SK-N-SH (cell line): Measurements from ENCODE around the gene ZNF319. TPM values are rescaled to one million over a fixed set of nuclear protein-coding genes. Genes with fewer than 3 reads are reported as not detected.

ENCODE experiments used
- CTCF ChIA-PET: fragments of 300-600, 350-600 bp; formaldehyde crosslinking; extraction: SDS; loops from one replicate; lab custom pipeline; 2021; lab: Yijun Ruan, JAX
- POLR2A ChIA-PET: fragments of 350-600 bp; sonication (Branson Sonifier 250); formaldehyde crosslinking; extraction: SDS; loops from one replicate; lab custom pipeline; 2020; ENCODE audit warnings: antibody characterized with exemption, inconsistent platforms; lab: Yijun Ruan, JAX
- DNase-seq: peaks from one replicate; pipeline ENCODE4 v3.0.0; 2012
- H2AFZ ChIP-seq: fragments of 200-600 bp; sonication (generic); 2 replicates; pipeline ENCODE4 v1.8.1; 2016; ENCODE audit warnings: antibody characterized with exemption, mild to moderate bottlenecking, low read depth
- H3F3A ChIP-seq: fragments of 200-600 bp; sonication (generic); replicated peaks from 2 replicates; pipeline ENCODE3; 2016; ENCODE audit warnings: antibody characterized with exemption, mild to moderate bottlenecking; ENCODE audit not compliant: insufficient read depth
- H3K27ac ChIP-seq, 2 experiments: fragments of 200-500 bp in 1 of 2; fragments of 200-600 bp in 1 of 2; sonication (Bioruptor generic) in 1 of 2; sonication (generic), shearing (Covaris generic) in 1 of 2; 2 replicates each; pipeline versions ENCODE4 v1.5.1 to v1.6.1; 2014 to 2016; ENCODE audit warnings: low read depth in 2 of 2, inconsistent platforms in 1 of 2, low read length in 1 of 2, mild to moderate bottlenecking in 1 of 2, mixed read lengths in 1 of 2
- H3K27me3 ChIP-seq: fragments of 200-600 bp; sonication (generic), shearing (Covaris generic); 2 replicates; pipeline ENCODE4 v1.6.1; 2016; ENCODE audit warnings: mixed run types; ENCODE audit not compliant: insufficient read depth
- H3K36me3 ChIP-seq, 2 experiments: fragments of 200-500 bp in 1 of 2; fragments of 200-600 bp in 1 of 2; sonication (Bioruptor generic) in 1 of 2; sonication (generic) in 1 of 2; replicated peaks in 1 of 2; 2 replicates each; pipeline versions ENCODE3 to v1.5.1; 2014 to 2016; ENCODE audit warnings: low read length in 1 of 2, mild to moderate bottlenecking in 1 of 2; ENCODE audit not compliant: insufficient read depth in 2 of 2, control insufficient read depth in 1 of 2
- H3K4me1 ChIP-seq, 2 experiments: fragments of 200-500 bp in 1 of 2; fragments of 200-600 bp in 1 of 2; sonication (Bioruptor generic) in 1 of 2; sonication (generic), shearing (Covaris generic) in 1 of 2; 2 replicates each; pipeline versions ENCODE4 v1.5.1 to v1.6.1; 2014 to 2016; ENCODE audit warnings: low read depth in 1 of 2, low read length in 1 of 2, mixed run types in 1 of 2; ENCODE audit not compliant: insufficient read depth in 2 of 2, control insufficient read depth in 1 of 2
- H3K4me2 ChIP-seq: fragments of 200-600 bp; sonication (generic), shearing (Covaris generic); 2 replicates; pipeline ENCODE4 v1.6.1; 2017; ENCODE audit warnings: mixed run types
- H3K4me3 ChIP-seq, 2 experiments: fragments of 200-500 bp in 1 of 2; fragments of 200-600 bp in 1 of 2; sonication (Bioruptor generic) in 1 of 2; sonication (generic), shearing (Covaris generic) in 1 of 2; 2 replicates each; pipeline versions ENCODE4 v1.5.1 to v1.8.1; 2014 to 2016; ENCODE audit warnings: low read depth in 2 of 2, inconsistent platforms in 1 of 2, low read length in 1 of 2, mild to moderate bottlenecking in 1 of 2, mixed read lengths in 1 of 2, moderate library complexity in 1 of 2
- H3K79me2 ChIP-seq: fragments of 200-600 bp; sonication (generic); 2 replicates; pipeline ENCODE4 v1.8.1; 2017; ENCODE audit warnings: mild to moderate bottlenecking; ENCODE audit not compliant: insufficient read depth
- H3K9ac ChIP-seq: fragments of 200-600 bp; sonication (generic); 2 replicates; pipeline ENCODE4 v1.6.1; 2017; ENCODE audit warnings: mixed run types
- H3K9me2 ChIP-seq: fragments of 200-600 bp; sonication (generic); 2 replicates; pipeline ENCODE4 v1.6.1; 2017; ENCODE audit warnings: mixed run types
- H3K9me3 ChIP-seq: fragments of 200-600 bp; sonication (generic); 2 replicates; pipeline ENCODE4 v1.6.1; 2017; ENCODE audit warnings: mixed run types, mild to moderate bottlenecking, moderate library complexity
- H4K20me1 ChIP-seq: fragments of 200-600 bp; sonication (generic); 2 replicates; pipeline ENCODE4 v1.6.1; 2017; ENCODE audit warnings: mild to moderate bottlenecking, mixed run types; ENCODE audit not compliant: insufficient read depth
- GABPA ChIP-seq: IDR thresholded peaks from 2 replicates; pipeline ENCODE4 v1.4.0; 2012; ENCODE audit warnings: low read depth, mild to moderate bottlenecking
- GATA2 ChIP-seq: sonication (generic); formaldehyde crosslinking; IDR thresholded peaks from 2 replicates; pipeline ENCODE4 v1.5.0; 2020; ENCODE audit warnings: mild to moderate bottlenecking, missing genetic modification reagents
- JUND ChIP-seq: IDR thresholded peaks from 2 replicates; pipeline ENCODE4 v1.4.0; 2012
- MEF2A ChIP-seq: IDR thresholded peaks from 2 replicates; pipeline ENCODE4 v1.4.0; 2012; ENCODE audit warnings: low read depth, borderline replicate concordance
- NFIC ChIP-seq: IDR thresholded peaks from 2 replicates; pipeline ENCODE4 v1.4.0; 2012; ENCODE audit warnings: borderline replicate concordance
- POLR2AphosphoS5 ChIP-seq: IDR thresholded peaks from 2 replicates; pipeline ENCODE4 v1.6.1; 2012; ENCODE audit warnings: low read depth, low read length
- RCOR1 ChIP-seq: fragments of 150-350 bp; IDR thresholded peaks from 2 replicates; pipeline ENCODE4 v1.6.1; 2017; ENCODE audit warnings: antibody characterized with exemption, low read length
- RXRA ChIP-seq: IDR thresholded peaks from 2 replicates; pipeline ENCODE4 v1.4.0; 2012; ENCODE audit warnings: low read depth, mild to moderate bottlenecking, borderline replicate concordance
- SMC3 ChIP-seq: IDR thresholded peaks from 2 replicates; pipeline ENCODE4 v1.6.1; 2012; ENCODE audit warnings: low read depth, low read length, improper control_type of control experiment
- TCF12 ChIP-seq: IDR thresholded peaks from 2 replicates; pipeline ENCODE4 v1.4.0; 2012
- USF2 ChIP-seq: fragments of 150-350 bp; IDR thresholded peaks from 2 replicates; pipeline ENCODE4 v1.6.1; 2017; ENCODE audit warnings: antibody characterized with exemption, low read length, low read depth, borderline replicate concordance
- YY1 ChIP-seq: IDR thresholded peaks from 2 replicates; pipeline ENCODE4 v1.4.0; 2012; ENCODE audit warnings: low read depth, mild to moderate bottlenecking
- WGBS: methylation state at CpG from one replicate; pipeline ENCODE4 v1.1.6; 2017; ENCODE audit warnings: low lambda C conversion rate; 5-methylcytosine and 5-hydroxymethylcytosine counted together
- polyA plus RNA-seq, 3 experiments: library from polyadenylated mRNA; depleted of rRNA; stranded (reverse); fragments of >200 nt; gene quantifications; 2 replicates each; pipeline ENCODE4 v1.2.3, GENCODE V29; 2012
- TF ChIP-seq, protein P1 (sequence below): fragments of 150-350 bp; IDR thresholded peaks from 2 replicates; pipeline ENCODE4 v1.6.1; 2016; ENCODE audit warnings: mild to moderate bottlenecking, low read depth, low read length
- TF ChIP-seq, protein P2 (sequence below): IDR thresholded peaks from 2 replicates; pipeline ENCODE4 v1.6.1; 2012; ENCODE audit warnings: mild to moderate bottlenecking, low read depth, low read length, moderate library complexity
- TF ChIP-seq, protein P3 (sequence below): IDR thresholded peaks from 2 replicates; pipeline ENCODE4; 2012

ZNF319 gene
- polyA plus RNA-seq, 1 of the 3 experiments (the other 2 are of a cell fraction) = 7.6 TPM

- H4K20me1 ChIP-seq = no peaks in the 10 kb centered on the region
- no peak overlapping the region for H3K4me3 ChIP-seq
- WGBS = 75% methylated on average over 8 of the region's 9 CpGs
- no peak for DNase-seq
- ChIA-PET CTCF (interaction anchor here (1.0 kb wide), 1 partner anchor 47 kb away, joined by 3 read pairs; no protein-coding TSS in a partner anchor), POLR2A (no interaction called here)
- no peaks in the 10 kb centered on the region for H3K27me3 ChIP-seq
- TF ChIP-seq GABPA = no peak
- no peaks in the 10 kb centered on the region for H3F3A ChIP-seq
- H3K4me1 ChIP-seq = no peaks in the 10 kb centered on the region; a peak in 1 of 4 replicates
- no peak overlapping the region for H3K9ac ChIP-seq
- H3K9me2 ChIP-seq = no peaks in the 10 kb centered on the region
- H3K4me2 ChIP-seq = no peak overlapping the region
- H2AFZ ChIP-seq = no peak overlapping the region
- H3K36me3 ChIP-seq = no peaks in the 10 kb centered on the region
- no peaks in the 10 kb centered on the region for H3K79me2 ChIP-seq
- H3K27ac ChIP-seq = no peak overlapping the region
- H3K9me3 ChIP-seq = no peaks in the 10 kb centered on the region
These were observed 47.6 kb downstream of the ZNF319 start for GRCh38 chr16:57952909-57953308.

- peaks cover 0 to 5% of the 10 kb centered on the region in 2 experiments; a peak in 1 of 4 replicates for H3K4me1 ChIP-seq
- H3K9me2 ChIP-seq = no peaks in the 10 kb centered on the region
- H3K4me3 ChIP-seq = no peak overlapping the region
- no peaks in the 10 kb centered on the region for H3K27me3 ChIP-seq
- H3K27ac ChIP-seq = no peak overlapping the region
- POLR2A ChIA-PET = no interaction called here
- no peak overlapping the region for H3K4me2 ChIP-seq
- TF ChIP-seq JUND = no peak
- TF ChIP-seq RXRA = no peak
- TF ChIP-seq TCF12 = no peak
- no peak for TF ChIP-seq YY1
- no peak for TF ChIP-seq GABPA
- TF ChIP-seq RCOR1 = no peak
- no peak for TF ChIP-seq POLR2AphosphoS5
- TF ChIP-seq MEF2A = no peak
- H2AFZ ChIP-seq = no peak overlapping the region
- no peaks in the 10 kb centered on the region for H3K79me2 ChIP-seq
- H3K9me3 ChIP-seq = no peaks in the 10 kb centered on the region
- DNase-seq = no peak
- CTCF ChIA-PET = no interaction called here
- H3F3A ChIP-seq = no peaks in the 10 kb centered on the region
- H3K36me3 ChIP-seq = no peaks in the 10 kb centered on the region
- no peak overlapping the region for H3K9ac ChIP-seq
- 75% methylated on average over 7 of the region's 7 CpGs for whole genome bisulfite sequencing
- H4K20me1 ChIP-seq = no peaks in the 10 kb centered on the region
These were observed 49.1 kb downstream of the ZNF319 start for GRCh38 chr16:57951204-57951960.

DNA sequence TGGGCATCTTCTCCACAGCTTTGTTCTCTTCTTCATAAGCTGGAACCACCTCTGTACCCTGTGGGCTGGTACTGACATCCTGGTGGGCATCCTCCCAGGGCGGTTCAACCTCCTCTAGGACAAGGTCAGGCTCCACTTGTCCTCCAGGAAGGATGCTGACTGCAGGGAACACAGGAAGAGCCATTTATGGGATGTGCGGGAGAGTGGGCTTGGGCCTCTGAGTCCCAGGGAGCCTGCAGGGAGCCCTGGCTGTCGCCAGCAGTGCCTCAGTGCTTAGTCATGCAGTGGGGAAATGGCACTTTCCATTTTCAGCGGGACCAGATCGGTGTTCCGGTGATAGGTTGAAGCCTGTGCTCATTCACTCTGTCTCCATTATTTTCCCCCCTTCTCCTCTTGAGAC lies 50.1 kb downstream of the ZNF319 start:
- no peaks in the 10 kb centered on the region for H3K9me2 ChIP-seq
- no peaks in the 10 kb centered on the region for H4K20me1 ChIP-seq
- no peak overlapping the region for H3K4me2 ChIP-seq
- no peak for DNase-seq
- H3F3A ChIP-seq = no peaks in the 10 kb centered on the region
- ChIA-PET POLR2A (no interaction called here), CTCF (interaction anchor here (0.7 kb wide), 1 partner anchor 42 kb away, joined by 3 read pairs; no protein-coding TSS in a partner anchor)
- H2AFZ ChIP-seq = no peak overlapping the region
- no peaks in the 10 kb centered on the region for H3K27me3 ChIP-seq
- H3K4me1 ChIP-seq = peaks cover 0 to 5% of the 10 kb centered on the region in 2 experiments; a peak in 1 of 4 replicates
- 45% methylated on average over 6 of the region's 6 CpGs for WGBS
- H3K9ac ChIP-seq = no peak overlapping the region
- H3K79me2 ChIP-seq = no peaks in the 10 kb centered on the region
- H3K4me3 ChIP-seq = no peak overlapping the region
- no peaks in the 10 kb centered on the region for H3K9me3 ChIP-seq
- no peaks in the 10 kb centered on the region for H3K36me3 ChIP-seq
- H3K27ac ChIP-seq = no peak overlapping the region
- no peak for TF ChIP-seq GATA2 (CRISPR knock-in tag)
- TF ChIP-seq SMC3 = no peak
- no peak for TF ChIP-seq USF2
- TF ChIP-seq, protein P1, sequence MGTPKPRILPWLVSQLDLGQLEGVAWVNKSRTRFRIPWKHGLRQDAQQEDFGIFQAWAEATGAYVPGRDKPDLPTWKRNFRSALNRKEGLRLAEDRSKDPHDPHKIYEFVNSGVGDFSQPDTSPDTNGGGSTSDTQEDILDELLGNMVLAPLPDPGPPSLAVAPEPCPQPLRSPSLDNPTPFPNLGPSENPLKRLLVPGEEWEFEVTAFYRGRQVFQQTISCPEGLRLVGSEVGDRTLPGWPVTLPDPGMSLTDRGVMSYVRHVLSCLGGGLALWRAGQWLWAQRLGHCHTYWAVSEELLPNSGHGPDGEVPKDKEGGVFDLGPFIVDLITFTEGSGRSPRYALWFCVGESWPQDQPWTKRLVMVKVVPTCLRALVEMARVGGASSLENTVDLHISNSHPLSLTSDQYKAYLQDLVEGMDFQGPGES = no peak
- TF ChIP-seq, protein P2, sequence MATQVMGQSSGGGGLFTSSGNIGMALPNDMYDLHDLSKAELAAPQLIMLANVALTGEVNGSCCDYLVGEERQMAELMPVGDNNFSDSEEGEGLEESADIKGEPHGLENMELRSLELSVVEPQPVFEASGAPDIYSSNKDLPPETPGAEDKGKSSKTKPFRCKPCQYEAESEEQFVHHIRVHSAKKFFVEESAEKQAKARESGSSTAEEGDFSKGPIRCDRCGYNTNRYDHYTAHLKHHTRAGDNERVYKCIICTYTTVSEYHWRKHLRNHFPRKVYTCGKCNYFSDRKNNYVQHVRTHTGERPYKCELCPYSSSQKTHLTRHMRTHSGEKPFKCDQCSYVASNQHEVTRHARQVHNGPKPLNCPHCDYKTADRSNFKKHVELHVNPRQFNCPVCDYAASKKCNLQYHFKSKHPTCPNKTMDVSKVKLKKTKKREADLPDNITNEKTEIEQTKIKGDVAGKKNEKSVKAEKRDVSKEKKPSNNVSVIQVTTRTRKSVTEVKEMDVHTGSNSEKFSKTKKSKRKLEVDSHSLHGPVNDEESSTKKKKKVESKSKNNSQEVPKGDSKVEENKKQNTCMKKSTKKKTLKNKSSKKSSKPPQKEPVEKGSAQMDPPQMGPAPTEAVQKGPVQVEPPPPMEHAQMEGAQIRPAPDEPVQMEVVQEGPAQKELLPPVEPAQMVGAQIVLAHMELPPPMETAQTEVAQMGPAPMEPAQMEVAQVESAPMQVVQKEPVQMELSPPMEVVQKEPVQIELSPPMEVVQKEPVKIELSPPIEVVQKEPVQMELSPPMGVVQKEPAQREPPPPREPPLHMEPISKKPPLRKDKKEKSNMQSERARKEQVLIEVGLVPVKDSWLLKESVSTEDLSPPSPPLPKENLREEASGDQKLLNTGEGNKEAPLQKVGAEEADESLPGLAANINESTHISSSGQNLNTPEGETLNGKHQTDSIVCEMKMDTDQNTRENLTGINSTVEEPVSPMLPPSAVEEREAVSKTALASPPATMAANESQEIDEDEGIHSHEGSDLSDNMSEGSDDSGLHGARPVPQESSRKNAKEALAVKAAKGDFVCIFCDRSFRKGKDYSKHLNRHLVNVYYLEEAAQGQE = no peak
- TF ChIP-seq, protein P3, sequence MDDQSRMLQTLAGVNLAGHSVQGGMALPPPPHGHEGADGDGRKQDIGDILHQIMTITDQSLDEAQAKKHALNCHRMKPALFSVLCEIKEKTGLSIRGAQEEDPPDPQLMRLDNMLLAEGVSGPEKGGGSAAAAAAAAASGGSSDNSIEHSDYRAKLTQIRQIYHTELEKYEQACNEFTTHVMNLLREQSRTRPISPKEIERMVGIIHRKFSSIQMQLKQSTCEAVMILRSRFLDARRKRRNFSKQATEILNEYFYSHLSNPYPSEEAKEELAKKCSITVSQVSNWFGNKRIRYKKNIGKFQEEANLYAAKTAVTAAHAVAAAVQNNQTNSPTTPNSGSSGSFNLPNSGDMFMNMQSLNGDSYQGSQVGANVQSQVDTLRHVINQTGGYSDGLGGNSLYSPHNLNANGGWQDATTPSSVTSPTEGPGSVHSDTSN = no peak
- no peak for TF ChIP-seq NFIC
